GM18511 (cell line): ENCODE data around the gene ANKRD27.
A peak's percentile ranks its signal among the peaks of the same experiment; 100 is the strongest.

ENCODE experiments used
- ATAC-seq: cut with Tn5 transposase; IDR thresholded peaks from one replicate; pipeline ENCODE4 v1.9.1; 2021; ENCODE audit warnings: mild to moderate bottlenecking, moderate library complexity; ENCODE audit not compliant: unreplicated experiment

ANKRD27 gene

DNA sequence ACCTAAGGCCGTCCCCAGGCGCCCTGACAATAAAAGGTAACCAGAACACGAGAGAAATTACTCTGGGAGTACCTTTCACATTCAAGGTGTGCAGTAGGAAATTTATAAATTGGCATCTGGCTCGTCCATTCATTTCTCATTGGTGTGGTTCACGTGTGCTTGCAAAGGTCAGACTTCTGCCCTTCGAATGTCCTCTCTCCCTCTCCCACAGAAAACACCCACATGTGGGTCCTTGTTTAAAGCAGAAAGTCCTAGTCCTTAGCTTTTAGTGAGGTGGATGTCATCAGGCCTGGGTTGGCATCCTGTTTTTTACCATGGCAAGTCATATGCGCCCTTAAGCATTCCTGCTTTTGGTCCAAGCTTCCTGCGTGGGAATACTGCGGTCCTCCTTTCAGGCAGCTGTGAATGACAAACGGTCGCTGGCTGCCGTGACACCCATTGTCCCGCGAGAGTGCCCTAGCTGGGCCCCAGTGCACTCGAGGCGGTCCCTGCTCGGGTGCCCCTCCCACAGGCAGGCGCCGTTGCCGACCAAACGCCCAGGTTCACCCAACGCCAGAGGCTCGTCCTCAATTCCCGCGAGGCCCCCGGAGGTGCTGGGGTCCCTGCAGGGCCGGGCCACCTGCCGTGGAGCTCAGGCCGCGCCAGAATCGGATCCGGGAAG is 16.4 kb upstream of the ANKRD27 start, which contains the start of gene NUDT19:
TSS of gene NUDT19 (plus strand) at position 531 of the 661 bp plus-strand sequence. CDS start 140 bp downstream, outside the sequence.
- peak; percentile 93 for ATAC-seq

DNA sequence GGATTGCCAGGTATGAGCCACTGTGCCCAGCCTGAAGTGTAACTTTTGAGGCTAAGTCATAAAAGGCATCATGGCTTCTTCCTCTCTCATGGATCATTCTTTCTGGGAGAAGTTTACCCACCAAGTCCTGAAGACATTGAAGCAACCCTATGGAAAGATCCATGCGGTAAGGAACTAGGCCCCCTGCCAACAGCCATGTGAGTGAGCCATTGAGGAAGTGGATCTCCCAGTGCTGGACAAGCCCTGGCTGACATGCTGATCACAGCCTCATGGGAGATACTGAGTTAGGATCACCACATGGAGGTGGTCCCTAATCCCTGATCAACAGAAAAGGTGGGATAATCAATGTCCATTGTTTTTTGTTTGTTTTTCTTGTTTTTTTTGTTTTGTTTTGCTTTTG is 13.3 kb upstream of the ANKRD27 start:
- no peak for ATAC-seq

DNA sequence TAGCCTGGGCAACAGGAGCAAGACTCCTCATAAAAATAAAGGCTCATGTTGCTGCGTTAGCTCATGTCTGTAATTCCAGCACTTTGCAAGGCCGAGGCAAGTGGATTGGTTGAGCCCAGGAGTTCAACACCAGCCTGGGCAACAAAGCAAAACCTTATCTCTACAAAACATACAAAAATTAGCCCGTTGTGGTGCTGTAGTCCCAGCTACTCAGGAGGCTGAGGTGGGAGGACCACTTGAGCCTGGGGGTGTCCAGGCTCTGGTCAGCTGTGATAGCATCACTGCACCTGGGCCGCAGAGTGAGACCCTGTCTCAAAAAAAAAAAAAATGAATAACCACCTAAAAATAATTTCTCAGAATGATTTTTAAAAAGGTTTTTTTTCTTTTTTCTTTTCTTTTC is 12.7 kb upstream of the ANKRD27 start:
- no peak for ATAC-seq

DNA sequence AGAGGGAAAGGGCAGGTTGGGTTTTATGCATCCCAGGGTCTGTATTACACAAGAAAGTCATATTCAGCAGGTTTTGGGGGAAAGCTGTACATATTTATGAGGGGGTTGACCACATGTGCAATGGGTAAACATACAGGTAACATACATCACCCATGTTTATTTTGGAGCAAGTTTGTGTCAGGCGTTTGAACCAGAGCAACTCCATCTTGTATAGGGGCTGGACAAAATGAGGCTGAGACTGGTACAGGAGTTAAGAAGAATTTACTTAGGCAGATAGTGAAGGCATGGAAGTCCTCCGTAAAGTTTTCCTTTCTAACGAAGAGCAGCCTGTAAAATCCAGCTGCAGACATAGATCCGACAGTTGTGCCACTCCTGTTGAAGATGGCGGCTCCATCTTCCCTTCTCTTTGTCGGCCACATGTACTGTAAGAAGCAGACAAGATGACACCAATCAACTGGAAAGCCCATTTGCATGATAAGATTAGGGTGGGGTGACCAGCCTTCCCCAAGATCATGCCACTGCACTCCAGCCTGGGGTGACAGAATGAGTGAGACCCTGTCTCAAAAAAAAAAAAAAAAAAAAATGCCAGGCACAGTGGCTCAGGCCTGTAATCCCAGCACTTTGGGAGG is 12.0 kb upstream of the ANKRD27 start:
- ATAC-seq, result no peak

DNA sequence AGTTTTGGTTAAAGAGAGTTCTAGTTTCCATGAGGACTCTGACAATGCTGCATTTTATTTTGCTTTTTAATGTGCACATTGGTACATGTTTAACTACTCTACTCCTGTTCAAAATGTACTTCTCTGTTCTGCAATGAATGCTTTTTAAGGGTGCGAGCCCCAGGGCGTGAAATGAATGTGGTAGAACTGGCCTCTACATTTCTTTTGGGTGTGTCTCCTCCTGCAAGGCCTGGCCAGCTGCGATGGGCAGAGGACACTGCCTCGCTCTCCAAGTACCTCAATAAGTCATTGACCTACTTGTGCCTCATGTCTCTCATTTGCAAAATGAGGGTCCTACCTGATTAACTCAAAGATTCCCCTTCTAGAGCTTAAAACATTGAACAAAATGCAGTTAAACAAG is 7.3 kb upstream of the ANKRD27 start:
- no peak for ATAC-seq

DNA sequence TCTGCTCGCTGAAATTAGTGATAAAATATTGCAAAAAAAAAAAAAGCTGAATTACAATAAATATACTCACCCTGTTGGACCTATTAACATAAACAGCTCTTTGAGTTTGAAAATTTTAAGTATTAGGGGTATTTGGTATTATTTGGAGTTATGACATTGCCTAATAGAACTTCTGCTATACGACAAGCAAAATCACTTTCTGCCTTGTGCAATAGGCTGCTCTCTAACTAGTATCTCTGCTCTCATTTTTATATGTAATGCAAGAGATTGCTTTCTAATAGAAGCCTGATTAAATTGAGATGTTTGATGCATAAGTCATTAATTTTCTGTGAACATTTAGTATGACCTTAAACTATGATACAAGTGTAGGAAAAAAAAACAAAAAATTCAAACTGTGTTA is 6.0 kb upstream of the ANKRD27 start:
- ATAC-seq, result no peak

DNA sequence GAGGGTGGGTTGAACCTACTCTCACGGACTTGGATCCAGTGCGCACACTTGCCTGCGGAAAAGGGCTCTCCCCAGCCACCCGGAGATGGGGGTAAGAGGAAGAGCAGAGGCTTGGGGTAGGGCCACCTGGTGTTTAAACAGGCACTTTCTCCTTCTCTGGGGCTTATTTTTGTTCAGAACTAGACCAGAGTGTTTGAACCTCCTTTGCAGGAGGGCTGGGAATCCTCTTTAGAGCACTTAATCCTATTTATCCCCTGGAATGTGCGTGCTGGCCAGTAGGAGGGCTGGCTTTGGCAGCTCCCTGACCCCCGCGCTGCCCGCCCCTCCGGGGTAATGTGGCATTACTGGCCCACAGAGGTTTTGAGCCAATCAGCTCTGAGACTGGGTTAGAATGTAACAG is 2.7 kb upstream of the ANKRD27 start:
- ATAC-seq, result no peak

DNA sequence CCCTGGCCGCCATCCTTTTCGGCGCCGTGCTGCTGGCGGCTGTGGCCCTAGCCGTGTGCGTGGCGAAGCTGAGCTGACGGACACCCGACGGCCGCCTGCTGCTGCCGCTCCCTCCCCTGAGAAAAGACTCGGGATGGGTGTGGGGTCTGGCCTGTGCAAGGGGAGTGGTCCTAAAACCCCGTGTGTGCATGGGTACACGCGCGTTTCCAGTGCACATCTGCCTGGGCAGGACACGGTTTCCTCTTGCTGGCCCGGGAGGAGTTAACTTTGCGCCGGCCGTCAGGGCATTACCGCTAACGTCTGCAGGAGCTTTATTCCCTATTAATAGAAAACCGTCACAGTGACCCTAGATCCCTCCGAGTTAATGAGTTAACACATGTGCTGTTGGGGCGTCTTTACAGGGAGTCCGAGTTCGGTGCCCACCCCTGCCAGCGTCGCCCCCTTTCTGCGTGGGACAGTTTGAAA is 1.9 kb upstream of the ANKRD27 start:
- ATAC-seq, result no peak

DNA sequence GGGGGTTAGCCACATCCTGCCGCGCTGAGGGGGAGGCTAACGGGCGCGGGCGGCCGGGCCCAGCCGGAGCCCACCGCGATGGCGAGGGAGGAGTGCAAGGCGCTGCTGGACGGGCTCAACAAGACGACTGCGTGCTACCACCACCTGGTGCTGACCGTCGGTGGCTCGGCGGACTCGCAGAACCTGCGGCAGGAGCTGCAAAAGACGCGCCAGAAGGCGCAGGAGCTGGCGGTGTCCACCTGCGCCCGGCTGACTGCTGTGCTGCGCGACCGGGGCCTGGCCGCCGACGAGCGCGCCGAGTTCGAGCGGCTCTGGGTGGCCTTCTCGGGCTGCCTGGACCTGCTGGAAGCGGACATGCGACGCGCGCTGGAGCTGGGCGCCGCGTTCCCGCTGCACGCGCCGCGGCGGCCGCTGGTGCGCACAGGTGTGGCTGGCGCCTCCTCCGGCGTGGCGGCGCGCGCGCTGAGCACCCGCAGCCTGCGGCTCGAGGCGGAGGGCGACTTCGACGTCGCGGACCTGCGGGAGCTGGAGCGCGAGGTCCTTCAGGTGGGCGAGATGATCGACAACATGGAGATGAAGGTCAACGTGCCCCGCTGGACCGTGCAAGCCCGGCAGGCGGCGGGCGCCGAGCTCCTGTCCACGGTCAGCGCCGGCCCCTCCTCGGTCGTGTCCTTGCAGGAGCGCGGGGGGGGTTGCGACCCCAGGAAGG is 1.4 kb upstream of the ANKRD27 start:
- ATAC-seq, result no peak

DNA sequence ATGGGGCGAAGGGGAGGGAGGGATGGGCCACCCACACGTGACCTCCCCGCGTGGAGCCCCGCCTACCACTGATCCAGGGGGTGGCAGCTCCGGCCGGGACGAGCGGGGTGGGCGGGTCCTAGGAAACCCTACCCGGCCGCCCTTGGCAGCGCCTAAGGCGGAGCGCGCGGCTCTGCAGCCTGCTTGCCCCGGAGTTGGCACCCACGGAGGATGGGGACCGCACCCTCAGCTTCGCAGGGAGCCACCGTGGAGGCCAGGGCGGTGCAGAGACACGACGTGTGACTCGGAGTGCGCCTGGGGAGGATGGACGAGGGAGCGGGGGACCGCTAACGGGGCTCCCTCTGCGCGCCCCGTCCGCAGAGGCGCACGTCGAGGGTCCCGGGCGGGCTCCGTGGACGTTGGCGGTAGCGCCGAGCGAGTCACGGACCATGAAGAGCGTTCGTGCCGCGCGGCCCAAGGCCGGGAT is 773 bp upstream of the ANKRD27 start, which contains the start of gene RGS9BP:
TSS of gene RGS9BP (plus strand) at position 129 of the 466 bp plus-strand sequence. CDS start 416 bp downstream, outside the sequence.
- ATAC-seq, result no peak

DNA sequence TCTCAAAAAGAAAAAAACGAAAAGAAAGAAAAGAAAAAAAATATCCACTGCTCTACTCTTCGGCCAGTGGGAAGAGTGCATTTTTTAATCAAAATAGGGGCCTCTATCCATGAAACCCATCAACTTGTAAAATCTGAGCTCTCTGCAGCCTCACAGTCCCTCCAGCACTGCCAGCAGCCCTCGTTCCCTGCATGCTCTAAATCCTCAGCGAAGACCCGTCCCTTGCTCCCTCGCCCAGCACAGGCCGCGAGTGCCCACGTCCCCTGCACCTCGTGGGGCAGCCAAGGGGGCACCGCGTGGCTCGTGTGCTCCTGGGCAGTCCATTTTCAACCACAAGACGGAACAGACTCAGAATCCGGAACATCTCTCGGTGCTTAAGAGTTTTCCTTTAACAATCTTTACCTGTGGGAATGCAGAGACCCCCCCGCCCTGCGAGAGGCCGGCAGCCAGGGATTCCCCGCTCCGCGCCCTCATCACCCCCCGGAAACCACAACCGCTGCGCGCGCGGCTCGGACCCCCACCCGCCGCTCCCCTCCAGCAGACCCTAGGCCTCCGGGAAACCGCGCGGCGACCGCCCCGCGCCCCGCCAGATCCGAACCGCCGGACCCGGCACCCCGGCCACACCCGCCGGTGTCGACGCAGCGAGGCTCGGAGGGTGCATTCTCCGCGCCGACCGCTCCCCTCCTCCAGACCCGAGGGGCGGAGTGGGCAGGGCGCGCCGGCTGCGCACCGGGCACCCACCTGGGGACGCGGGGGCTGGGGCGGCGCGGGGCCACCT is 638 bp downstream of the ANKRD27 start:
- ATAC-seq, result peak; percentile 10

DNA sequence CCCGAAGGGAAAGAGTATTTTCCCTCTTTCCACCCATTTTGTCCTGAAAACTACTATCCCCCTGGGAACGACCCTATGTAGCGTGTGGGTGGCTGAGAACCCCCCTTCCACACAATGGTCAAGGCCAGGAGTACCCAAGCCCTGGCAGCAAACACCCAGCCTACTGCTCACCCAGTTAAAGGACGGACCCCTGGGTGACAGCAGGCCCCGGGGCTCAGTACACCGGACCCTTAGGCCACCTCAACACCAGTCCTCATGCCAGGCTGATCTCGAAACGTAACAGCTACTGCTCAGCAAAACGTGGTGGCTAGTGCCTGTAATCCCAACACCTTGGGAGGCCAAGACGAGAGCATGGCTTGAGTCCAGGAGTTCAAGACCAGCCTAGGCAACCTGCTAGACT is 1.4 kb downstream of the ANKRD27 start:
- ATAC-seq, result no peak

DNA sequence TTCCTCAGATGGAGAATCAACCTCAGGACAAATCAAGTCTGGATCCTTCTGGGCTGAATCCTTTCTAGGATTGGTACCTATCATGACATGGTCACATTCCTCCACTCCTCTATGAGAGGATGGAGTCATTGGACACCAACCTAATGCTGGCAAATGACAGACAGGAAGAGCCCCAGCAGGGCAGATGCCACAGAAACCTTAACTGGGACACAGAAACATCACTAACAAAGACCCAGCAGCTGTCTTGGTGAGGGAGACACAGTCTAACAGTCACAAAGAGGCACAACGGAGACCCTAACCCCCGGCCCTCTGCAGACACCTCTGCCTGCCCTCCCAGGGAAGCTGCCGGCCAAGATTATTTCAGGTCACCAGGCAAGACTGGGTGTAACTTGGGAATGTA is 2.1 kb downstream of the ANKRD27 start:
- ATAC-seq, result no peak

DNA sequence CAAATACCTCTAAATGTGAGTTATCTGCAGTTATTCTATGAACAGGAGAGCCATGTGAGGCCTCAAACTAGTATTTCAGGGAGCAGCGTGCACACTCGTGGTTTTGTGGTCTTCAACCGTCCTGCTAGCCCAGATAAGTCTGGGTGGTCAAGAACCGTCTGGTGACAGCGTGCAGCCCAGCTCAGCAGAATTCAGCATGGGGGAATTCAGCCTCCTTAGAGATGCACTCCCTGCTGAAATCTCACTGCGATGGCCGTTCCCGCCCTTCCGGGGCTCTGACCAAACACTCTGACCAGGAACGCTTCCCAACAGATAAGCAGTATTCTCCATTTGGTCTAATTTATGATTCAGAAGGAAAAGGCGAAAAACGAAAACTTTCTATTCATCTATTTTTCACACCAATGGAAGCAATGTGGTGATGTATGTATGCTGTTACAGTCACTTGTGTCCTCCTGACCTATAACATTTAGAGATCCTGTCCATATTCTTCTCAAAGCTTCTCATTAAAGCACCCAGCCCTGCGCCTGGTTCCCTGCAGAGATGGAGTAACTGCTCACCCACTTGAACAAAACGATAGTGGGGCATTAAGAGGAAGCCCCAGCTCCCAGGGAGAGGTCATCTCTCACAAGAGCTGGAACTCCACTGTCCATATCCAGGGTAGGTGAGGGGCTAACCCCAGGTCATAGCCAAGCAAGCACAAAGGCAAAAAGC is 2.9 kb downstream of the ANKRD27 start:
- ATAC-seq, result no peak

DNA sequence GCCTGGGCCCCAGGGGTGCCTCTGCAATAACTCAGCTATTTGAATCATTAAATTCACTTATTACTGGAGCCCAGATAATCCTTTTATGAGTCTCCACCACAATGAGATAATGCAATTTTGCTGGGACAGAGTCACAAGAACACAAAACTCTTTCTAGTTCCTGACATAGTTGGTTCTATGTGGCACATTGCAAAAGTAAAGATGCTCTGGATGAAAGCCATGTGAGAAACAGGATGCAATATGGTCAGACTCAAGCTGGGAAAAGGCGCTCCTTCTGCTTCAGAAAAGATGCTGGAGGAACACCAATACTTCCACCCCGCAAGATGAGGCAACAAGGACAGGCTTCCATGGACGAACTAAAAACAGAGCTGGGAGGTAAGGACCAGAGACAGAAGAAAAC is 5.7 kb downstream of the ANKRD27 start:
- ATAC-seq, result no peak

DNA sequence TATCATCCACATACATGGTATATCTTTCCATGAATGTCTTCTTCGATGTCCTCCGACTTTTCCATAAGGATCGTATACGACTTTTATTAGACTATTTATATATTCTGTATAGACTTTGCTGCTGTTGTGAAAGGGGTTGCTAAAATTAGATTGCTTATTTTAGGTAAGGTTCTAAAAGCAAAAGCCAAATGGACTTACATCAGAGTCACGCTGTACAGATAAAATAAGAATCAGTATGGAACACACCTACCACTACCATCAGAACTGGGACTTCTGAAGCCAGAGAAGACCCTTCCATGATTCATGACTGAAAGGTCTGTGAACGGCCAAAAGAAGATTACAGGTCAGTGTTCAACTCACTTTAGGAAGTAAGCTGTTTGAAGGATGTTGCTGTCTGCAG is 8.9 kb downstream of the ANKRD27 start:
- no peak for ATAC-seq

DNA sequence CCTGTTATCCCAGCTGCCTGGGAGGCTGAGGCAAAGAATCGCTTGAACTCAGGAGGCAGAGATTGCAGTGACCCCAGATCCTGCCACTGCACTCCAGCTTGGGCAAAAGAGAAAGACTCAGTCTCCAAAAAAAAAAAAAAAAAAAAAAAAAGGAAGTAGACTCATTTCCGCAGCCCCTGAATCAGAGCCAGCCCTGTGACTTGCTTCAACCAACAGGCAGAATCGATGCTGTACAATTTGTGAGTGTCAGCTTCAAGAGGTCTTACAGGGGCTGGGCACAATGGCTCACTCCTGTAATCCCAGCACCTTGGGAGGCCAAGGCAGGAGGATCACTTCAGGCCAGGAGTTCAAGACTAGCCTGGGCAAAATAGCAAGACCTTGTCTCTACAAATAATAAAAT is 12.8 kb downstream of the ANKRD27 start:
- ATAC-seq, result no peak

DNA sequence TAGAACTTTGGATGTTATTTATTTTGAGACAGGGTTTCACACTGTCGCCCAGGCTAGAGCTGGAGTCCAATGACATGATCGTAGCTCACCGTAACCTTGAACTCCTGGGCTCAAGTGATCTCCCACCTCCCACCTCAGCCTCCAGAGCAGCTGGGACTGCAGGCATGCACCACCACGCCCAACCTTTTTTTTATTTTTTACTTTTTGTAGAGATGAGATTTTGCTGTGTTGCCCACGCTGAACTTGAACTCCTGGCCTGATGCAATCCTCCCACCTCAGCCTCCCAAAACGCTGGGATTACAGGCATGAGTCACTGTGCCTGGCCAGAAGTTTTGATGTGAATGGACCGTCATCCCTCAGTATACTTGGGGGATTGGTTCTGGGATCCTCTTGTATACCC is 13.7 kb downstream of the ANKRD27 start:
- no peak for ATAC-seq

DNA sequence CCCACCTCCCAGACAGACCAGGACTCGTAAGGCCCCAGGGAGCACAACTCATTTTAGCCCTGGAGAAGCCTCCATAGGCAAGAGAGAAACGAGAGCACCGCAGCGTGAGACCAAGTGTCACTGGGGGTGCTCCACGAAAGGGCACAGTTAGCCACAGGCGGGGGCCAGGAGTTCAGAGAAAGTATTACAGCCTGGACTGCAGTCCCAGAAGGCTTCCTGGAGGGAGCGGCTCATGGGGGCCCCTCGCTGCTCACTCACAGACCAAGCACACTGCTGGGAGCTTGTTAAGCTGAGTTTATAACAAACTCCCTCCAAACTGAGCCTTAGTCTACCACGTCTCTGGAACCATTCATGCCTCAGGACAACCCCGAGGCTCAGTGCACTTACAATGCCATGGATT is 16.5 kb downstream of the ANKRD27 start:
- no peak for ATAC-seq

DNA sequence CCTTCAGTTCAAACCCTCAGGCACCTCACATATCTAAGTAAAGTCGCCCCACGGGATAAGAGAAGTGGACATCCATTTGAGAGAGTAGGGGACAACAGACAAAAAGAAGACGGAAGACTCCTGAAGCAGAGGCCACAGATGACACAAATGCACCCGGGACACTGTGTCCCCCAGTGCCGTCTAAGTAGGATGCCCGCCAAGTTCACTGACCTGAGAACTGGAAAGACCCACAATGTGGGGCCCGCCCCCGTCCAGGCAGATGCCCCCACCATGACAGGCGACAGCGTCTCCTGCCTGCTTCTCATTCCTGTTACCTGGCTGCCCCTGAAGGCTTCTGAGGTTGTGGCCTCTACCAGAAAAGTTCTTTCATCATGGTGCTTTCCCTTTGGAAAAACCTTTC is 16.9 kb downstream of the ANKRD27 start:
- no peak for ATAC-seq
